GM18511 (cell line): ENCODE measurements around the gene TMTC2.
"Not testable (repeated sequence)": the region's sequence is repeated elsewhere in the genome, so short reads cannot be mapped to it uniquely, and the experiment has no call there.

Source experiments
- ATAC-seq: cut with Tn5 transposase; IDR thresholded peaks from one replicate; pipeline ENCODE4 v1.9.1; 2021; ENCODE audit warnings: mild to moderate bottlenecking, moderate library complexity; ENCODE audit not compliant: unreplicated experiment

Gene TMTC2

GRCh38 chr12:83113945-83114344, 427.2 kb downstream of the TMTC2 start:
- ATAC-seq, result no peak

DNA sequence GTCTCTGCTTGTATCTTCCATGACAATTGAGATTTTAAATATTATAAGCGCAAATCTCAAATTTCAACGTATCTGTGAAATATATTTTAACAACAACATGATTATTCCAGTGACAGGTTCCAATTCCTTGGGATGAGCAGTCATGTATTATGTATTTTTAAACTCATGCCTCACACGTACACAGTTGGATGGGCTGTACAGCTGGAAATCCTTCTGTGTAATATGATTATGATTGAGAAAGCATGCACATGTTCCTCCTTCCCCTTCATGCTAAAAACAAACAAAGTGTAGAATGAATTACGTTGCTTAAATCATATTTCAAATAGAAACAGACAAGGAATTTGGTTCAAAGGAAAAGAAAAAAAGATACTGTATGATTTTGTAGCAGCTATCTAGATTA, 428.3 kb downstream of the TMTC2 start:
- no peak for ATAC-seq

DNA sequence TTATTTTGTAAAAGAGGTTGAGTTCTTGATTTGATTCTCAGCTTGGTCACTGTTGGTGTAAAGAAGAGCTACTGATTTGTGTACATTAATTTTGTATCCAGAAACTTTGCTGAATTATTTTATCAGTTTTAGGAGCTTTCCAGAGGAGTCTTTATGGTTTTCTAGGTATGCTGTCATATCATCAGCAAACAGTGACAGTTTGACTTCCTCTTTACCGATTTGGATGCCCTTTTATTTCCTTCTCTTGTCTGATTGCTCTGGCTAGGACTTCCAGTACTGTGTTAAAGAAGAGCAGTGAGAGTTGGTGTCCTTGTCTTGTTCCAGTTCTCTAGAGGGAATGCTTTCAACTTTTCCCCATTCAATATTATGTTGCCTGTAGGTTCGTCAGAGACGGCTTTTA, 431.2 kb downstream of the TMTC2 start:
- not testable (repeated sequence) for ATAC-seq

GRCh38 chr12:83121897-83122622, 435.4 kb downstream of the TMTC2 start:
- no peak for ATAC-seq

DNA sequence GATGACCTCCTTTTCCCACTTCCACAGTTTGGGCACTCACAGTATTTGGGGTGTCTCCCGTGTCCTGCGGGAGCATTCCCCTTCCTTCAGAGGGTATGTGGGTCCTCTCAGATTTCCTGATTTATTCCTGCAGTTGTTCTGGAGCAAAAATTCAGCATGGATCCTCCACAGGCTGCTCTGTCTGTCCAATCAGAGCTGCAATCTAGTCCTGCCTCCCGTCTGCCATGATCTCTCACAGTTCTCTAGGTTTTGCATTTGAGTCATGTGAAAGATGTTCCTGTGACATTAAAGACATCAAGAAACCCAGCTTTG, 435.9 kb downstream of the TMTC2 start:
- ATAC-seq, result no peak

DNA sequence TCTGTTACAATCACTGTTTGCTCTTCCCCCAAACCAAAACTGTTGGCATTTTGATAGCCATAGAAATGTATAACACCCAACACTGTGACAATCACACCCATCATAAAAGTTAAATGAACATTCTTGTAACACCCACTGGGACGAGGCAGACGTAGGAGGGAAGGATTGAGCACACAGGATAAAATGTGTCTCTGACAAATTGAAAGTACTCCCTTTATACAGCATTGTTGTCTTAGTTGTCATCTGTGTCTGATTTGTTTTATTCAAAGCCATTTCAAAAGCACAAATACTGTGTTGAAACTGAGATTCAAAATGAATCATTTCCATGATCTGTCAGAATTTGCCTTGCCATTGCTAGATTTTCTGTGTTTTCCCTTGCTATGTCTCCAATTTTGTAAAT, 436.3 kb downstream of the TMTC2 start:
- no peak for ATAC-seq

DNA sequence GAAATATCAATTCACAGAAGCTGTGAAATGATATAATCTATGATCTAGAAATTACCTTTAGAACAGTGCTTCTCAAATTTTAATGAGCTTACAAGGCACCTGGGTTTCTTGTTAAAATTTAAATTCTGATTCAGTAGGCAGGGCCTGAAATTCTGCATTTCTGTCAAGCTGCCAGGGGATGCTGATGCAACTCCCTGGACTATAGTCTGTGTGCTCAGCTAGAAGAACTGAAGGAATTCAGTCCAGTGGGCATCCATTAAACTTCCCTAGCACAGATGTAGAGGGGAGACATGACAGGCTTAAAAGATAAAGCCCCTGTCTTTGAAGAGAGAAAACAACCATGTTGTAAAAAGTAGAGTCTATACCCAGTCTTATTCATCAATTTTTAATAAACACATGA, 441.8 kb downstream of the TMTC2 start:
- no peak for ATAC-seq

GRCh38 chr12:83130178-83130577, 443.5 kb downstream of the TMTC2 start:
- ATAC-seq, result no peak

GRCh38 chr12:83132360-83132759, 445.7 kb downstream of the TMTC2 start:
- ATAC-seq, result no peak

GRCh38 chr12:83136411-83136810, 449.7 kb downstream of the TMTC2 start:
- no peak for ATAC-seq

GRCh38 chr12:83140135-83140534, 453.4 kb downstream of the TMTC2 start:
- ATAC-seq, result no peak

GRCh38 chr12:83141460-83141994, 454.8 kb downstream of the TMTC2 start:
- ATAC-seq, result no peak

- ATAC-seq, result no peak
These were observed 456.2 kb downstream of the TMTC2 start for GRCh38 chr12:83142914-83143313.

DNA sequence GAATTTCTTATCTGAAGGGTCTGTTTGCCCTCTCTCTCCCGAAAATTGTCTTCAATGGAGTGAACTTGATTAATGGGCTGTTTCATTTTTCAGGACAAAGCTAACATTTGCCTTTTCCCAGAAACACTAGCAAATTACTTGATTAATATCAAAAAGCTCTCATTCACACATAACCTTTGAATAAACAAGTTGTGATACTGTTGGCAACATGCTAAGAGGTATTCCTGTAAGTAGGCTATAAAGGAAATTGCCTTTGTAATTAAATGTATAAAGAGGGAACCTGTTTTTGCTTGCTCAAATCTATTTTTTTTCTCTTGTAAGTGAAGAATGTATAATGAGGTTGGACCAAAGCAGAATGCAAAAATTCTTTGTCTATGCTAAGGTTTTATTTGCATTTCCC, 457.2 kb downstream of the TMTC2 start:
- no peak for ATAC-seq

DNA sequence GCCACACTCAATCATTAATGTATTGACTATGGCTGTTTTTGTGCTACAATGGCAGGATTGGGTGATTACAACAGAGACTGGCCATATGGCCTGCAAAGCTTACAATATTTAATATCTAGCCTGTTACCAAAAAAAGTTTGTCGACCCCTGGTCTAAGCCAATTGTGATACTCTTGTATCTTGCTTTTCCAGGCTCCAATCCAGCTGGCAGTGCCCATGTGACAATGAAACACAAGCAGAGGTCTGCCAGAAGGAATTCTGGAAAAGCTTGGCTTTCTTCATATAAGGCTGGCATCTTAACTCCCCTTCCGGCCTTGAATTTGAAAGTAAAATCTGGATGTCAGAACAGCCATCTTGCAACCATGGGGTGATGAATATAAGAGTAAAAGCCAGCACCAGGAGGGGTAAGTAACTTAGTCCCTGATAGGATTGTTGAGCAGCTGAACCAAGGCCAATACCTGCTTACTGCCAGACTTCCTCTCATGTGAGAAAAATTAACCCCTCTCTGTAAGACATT, 458.7 kb downstream of the TMTC2 start:
- ATAC-seq, result no peak

DNA sequence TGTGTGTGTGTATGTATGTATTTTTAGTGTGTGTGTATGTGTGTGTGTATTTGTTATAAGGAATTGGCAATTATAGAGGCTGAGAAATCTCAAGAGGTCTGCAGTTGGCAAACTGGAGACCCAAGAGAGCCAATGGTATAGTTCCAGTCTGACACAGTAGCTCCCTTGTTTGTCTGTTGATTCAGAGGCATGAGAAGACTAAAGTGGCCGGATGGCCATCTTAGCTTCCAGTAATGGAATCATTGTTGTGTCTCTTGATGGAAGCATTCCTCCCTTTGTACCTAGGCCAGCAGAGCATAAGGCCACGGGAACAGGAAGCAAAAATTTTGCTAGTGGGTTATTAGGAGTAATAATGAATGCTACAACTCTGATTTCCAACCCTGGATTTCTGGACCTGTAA, 460.6 kb downstream of the TMTC2 start:
- ATAC-seq, result no peak

DNA sequence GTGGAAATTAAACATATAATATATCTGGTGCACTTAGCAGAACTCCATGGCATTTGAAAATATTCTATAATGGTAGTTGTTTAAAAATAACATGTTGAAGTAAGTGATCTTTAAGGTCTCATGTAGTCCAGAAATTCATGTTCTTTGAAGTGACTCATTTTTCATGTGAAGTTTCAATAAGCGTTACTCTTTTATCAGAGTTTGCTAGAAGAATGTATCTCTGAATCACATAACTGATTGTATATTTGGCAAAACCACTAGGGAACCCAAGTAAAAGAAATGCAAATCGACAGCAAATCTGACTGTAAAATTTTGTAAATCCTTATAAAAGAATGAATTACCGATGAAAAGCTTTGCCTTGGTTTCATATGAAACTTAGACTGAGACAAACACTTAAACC, 463.3 kb downstream of the TMTC2 start:
- ATAC-seq, result no peak

DNA sequence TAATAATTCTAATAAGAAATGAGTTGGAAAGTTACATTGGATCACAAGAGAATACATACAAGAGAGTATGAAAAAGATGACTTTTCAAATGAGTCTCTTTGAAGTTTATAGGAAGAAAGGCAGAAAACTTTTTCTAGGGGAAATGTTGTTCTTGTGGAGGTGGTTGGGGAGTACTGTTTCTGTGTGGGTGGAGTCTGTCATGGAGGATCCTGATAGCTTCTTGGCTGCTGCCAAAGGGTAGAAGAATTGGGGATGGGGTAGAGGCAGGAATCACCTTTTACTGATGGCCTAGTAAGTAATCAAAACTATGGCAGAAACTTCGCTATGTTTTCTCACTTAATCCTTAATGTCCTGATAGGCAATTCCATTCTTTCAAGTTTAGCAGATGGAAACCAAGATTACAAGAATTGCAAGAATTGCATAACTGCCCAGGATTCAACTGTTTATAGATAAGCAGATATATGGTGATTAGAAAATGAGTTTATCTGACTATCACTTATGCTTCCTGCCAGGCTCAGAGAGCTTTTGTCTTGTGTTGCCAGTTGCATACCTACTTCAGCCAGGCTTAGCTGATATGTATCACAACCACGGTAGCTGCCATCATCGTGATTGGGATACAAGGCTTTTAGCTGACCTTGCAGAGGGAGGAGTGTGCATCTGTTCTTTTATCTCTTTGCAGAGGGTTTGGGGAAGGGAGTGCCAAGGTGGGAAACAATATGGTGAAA, 463.9 kb downstream of the TMTC2 start:
- no peak for ATAC-seq

GRCh38 chr12:83153177-83153576, 466.5 kb downstream of the TMTC2 start:
- peak; percentile 80 for ATAC-seq

GRCh38 chr12:83156815-83157214, 470.1 kb downstream of the TMTC2 start:
- ATAC-seq, result no peak

GRCh38 chr12:83157604-83158003, 470.9 kb downstream of the TMTC2 start:
- no peak for ATAC-seq

DNA sequence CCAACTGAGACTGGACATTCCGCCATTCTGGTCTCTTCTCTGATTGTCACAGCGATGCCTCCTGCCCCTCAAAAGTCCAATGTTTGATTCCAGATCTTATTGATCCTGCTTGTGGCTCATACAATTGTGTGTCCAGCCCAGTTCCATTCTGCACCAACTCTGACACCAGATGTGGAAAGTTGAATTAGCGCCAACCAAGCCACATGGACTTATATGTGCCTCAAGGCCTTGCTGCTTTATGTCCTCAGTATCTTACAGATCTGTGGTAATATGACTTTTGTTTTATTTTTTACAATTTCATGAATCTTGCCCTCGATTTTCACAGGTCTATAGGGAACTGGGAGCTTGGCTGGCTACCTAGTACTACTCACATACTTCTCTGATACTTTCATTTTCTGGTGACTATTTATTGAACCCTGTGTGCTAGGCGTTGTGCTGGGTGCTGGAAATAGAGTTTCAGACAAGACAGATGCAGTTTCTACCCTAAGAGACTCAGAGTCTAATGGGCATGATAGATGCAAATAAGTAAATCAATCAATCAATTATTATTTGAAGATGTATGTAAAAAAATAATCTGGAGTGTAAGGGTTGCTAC, 472.0 kb downstream of the TMTC2 start:
- ATAC-seq, result no peak
